HepG2 (cell line): ENCODE measurements around the gene ADGRG1. TPM values are rescaled to one million over a fixed set of nuclear protein-coding genes. Genes with fewer than 3 reads are reported as not detected.

ENCODE experiments used
- EED ChIP-seq: sonication (generic); formaldehyde crosslinking; IDR thresholded peaks from 2 replicates; pipeline ENCODE4 v1.5.0; 2020; ENCODE audit warnings: mild to moderate bottlenecking, missing genetic modification reagents
- ELF1 ChIP-seq: sonication (generic); formaldehyde crosslinking; IDR thresholded peaks from 2 replicates; pipeline ENCODE4 v1.4.0; 2020; ENCODE audit warnings: missing genetic modification reagents
- HNF1A ChIP-seq, 2 experiments: sonication (generic) in 1 of 2; formaldehyde crosslinking in 1 of 2; IDR thresholded peaks; 2 replicates each; pipeline versions ENCODE4 v1.4.0 to v1.6.1; 2016 to 2020; ENCODE audit warnings: borderline replicate concordance in 1 of 2, low read depth in 1 of 2, mild to moderate bottlenecking in 1 of 2, missing genetic modification reagents in 1 of 2
- IRX3 ChIP-seq: sonication (generic); formaldehyde crosslinking; IDR thresholded peaks from 2 replicates; pipeline ENCODE4 v1.8.1; 2023; ENCODE audit warnings: mild to moderate bottlenecking, low read depth, missing genetic modification reagents, borderline replicate concordance
- KAT7 ChIP-seq: IDR thresholded peaks from 2 replicates; pipeline ENCODE4 v1.6.1; 2018; ENCODE audit warnings: borderline replicate concordance, missing compliant biosample characterization
- NFAT5 ChIP-seq: sonication (generic); formaldehyde crosslinking; IDR thresholded peaks from 2 replicates; pipeline ENCODE4 v1.4.0; 2020; ENCODE audit warnings: missing genetic modification reagents
- SATB2 ChIP-seq: sonication (generic); formaldehyde crosslinking; IDR thresholded peaks from 2 replicates; pipeline ENCODE4 v1.5.0; 2020; ENCODE audit warnings: missing genetic modification reagents
- TBL1XR1 ChIP-seq: fragments of 150-350 bp; IDR thresholded peaks from 2 replicates; pipeline ENCODE4 v1.6.1; 2014; ENCODE audit warnings: borderline replicate concordance, low read length; ENCODE audit not compliant: partially characterized antibody
- TBX2 ChIP-seq: sonication (generic); formaldehyde crosslinking; IDR thresholded peaks from 2 replicates; pipeline ENCODE4 v1.5.0; 2020; ENCODE audit warnings: missing genetic modification reagents, mild to moderate bottlenecking, borderline replicate concordance
- ZFP90 ChIP-seq: sonication (generic); formaldehyde crosslinking; IDR thresholded peaks from 2 replicates; pipeline ENCODE4 v1.8.0; 2022; ENCODE audit warnings: missing genetic modification reagents, mild to moderate bottlenecking, inconsistent platforms, borderline replicate concordance
- ZFX ChIP-seq: sonication (generic); formaldehyde crosslinking; IDR thresholded peaks from 2 replicates; pipeline ENCODE4 v1.4.0; 2020; ENCODE audit warnings: mild to moderate bottlenecking, low read depth, missing genetic modification reagents, moderate library complexity
- ZNF317 ChIP-seq: sonication (generic); formaldehyde crosslinking; IDR thresholded peaks from 2 replicates; pipeline ENCODE4 v1.5.0; 2020; ENCODE audit warnings: mild to moderate bottlenecking, missing genetic modification reagents
- ZNF644 ChIP-seq: IDR thresholded peaks from 2 replicates; pipeline ENCODE4 v1.6.1; 2016; ENCODE audit warnings: low read depth
- ZNF7 ChIP-seq: IDR thresholded peaks from 2 replicates; pipeline ENCODE4 v1.6.1; 2016; ENCODE audit warnings: missing biosample characterization, missing genetic modification reagents
- ZNF780A ChIP-seq: sonication (generic); formaldehyde crosslinking; IDR thresholded peaks from 2 replicates; pipeline ENCODE4 v1.8.0; 2022; ENCODE audit warnings: mild to moderate bottlenecking, missing genetic modification reagents, moderate library complexity
- ZXDC ChIP-seq: sonication (generic); formaldehyde crosslinking; IDR thresholded peaks from 2 replicates; pipeline ENCODE4 v1.5.0; 2020; ENCODE audit warnings: mild to moderate bottlenecking, missing genetic modification reagents
- polyA plus RNA-seq, 8 experiments: library from polyadenylated mRNA; depleted of rRNA in 3 of 8; stranded (reverse) in 7 of 8; unstranded in 1 of 8; fragments of >200 nt; fragmentation: Illumina TruSeq in 4 of 8; extraction: Trizol in 4 of 8; gene quantifications; 2 replicates each; pipeline versions ENCODE4 v1.2.1 to v1.2.3, GENCODE V29; 2011 to 2016; ENCODE audit warnings: low read depth in 4 of 8, missing spikeins in 1 of 8, mixed read lengths in 1 of 8; ENCODE audit not compliant: insufficient read depth in 1 of 8
- total RNA-seq, 5 experiments: library from RNA; depleted of rRNA; stranded (reverse); fragments of >200 nt; fragmentation: Illumina TruSeq; extraction: Trizol; gene quantifications; 2 replicates each; pipeline ENCODE4 v1.2.3, GENCODE V29; 2016; ENCODE audit warnings: low read depth in 1 of 5

The ADGRG1 gene
- total and polyA plus RNA-seq, 2 of the 13 experiments (the other 11 are each of a cell fraction or from before 2014, with no cell fraction given): 2.7 to 5.9 TPM

DNA sequence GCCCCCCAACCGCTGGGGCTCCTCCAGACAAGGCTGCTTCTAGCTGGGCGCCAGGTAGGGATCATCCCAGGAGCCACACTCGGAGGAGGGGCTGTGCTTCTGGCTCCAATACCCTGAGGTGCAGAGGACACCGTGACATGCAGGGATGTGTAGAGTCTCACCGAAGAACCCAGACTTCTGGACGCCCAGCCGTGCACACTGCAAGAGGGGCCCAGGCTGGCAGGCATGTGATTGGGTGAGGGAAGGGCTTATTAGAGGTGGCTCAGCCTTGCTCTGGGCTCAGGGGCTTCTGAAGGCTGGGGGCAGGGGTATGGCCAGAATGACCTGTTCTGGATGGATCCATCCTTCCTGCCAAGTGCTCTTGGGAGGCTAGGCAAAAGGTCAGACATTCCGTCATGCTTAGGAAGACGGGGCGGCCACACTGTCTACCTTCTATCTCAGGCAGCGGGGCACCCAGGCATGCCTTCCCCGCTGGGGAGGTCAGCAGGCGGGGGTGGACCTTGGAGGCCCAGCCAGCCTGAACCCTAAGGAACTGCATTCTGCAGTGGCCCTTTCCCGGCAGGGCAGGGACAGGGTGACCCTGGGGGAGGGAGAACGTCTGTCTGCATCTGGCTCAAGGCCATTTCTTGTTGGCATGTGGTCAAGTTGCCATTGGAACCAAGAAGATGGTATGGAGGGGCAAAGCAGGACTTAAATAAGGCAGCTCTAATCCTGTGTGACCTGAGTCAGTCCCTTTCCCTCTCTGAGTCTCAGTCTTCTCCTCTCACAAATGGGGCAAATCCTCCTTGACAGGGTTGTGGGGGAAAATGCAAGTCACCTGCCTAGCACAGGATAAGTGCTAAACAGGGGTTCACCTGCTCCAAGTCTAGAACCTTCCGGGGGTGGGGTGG is 5.8 kb upstream of the ADGRG1 start (continued):
- TF ChIP-seq HNF1A (IDR thresholded peaks at IDR 0.05; ENCODE audit: low read depth) (no peak), HNF1A (CRISPR knock-in tag; IDR thresholded peaks at IDR 0.05; ENCODE audit: borderline replicate concordance) (peak; percentile 38; the same call in 1 of the 2 replicates), ZFX (CRISPR knock-in tag) (no peak), EED (CRISPR knock-in tag) (peak; percentile 10; the same call in 1 of the 2 replicates), SATB2 (no peak), ELF1 (CRISPR knock-in tag) (no peak), ZFP90 (CRISPR knock-in tag) (no peak), ZNF780A (CRISPR knock-in tag) (0 out of 2 replicates have a peak, but pooled peaks have one; percentile 60), IRX3 (no peak), NFAT5 (no peak), ZXDC (CRISPR knock-in tag) (peak; percentile 32; the same call in 1 of the 2 replicates), ZNF7 (no peak), KAT7 (CRISPR knock-in tag) (0 out of 2 replicates have a peak, but pooled peaks have one; percentile 2), TBX2 (CRISPR knock-in tag) (peak; percentile 41; the same call in 1 of the 2 replicates), ZNF644 (CRISPR knock-in tag) (no peak), TBL1XR1 (no peak), ZNF317 (CRISPR knock-in tag) (no peak)
